Mucosa of descending colon (tissue), 3 donors: Measurements from ENCODE around the gene CMTM4. TPM values are rescaled to one million over a fixed set of nuclear protein-coding genes. Genes with fewer than 3 reads are reported as not detected.

Experiments
- ATAC-seq: fragments of 200-7000 bp; cut with Tn5 transposase; one replicate; pipeline ENCODE4 v1.9.1; 2020; ENCODE audit warnings: mild to moderate bottlenecking, moderate library complexity
- DNase-seq, 3 donors: peaks; one replicate each; pipeline ENCODE4 v3.0.0-alpha.2; 2020
- H3K36me3 ChIP-seq: fragments of 200-600 bp; one replicate; pipeline ENCODE4 v1.8.0; 2021; ENCODE audit warnings: low read depth, mild to moderate bottlenecking
- H3K4me1 ChIP-seq: fragments of 200-600 bp; one replicate; pipeline ENCODE4 v1.8.0; 2021; ENCODE audit warnings: low read depth, mild to moderate bottlenecking
- H3K4me3 ChIP-seq: fragments of 200-600 bp; one replicate; pipeline ENCODE4 v1.8.0; 2021; ENCODE audit warnings: mild to moderate bottlenecking
- H3K9me3 ChIP-seq: fragments of 200-600 bp; one replicate; pipeline ENCODE4 v1.8.0; 2021; ENCODE audit warnings: mild to moderate bottlenecking
- intact Hi-C, 2 donors: fragments of 100-400 bp; cut with DNase I in 1 of 2; cut with micrococcal nuclease in 1 of 2; formaldehyde crosslinking; loops; one replicate each; pipeline versions ENCODE4 v1.11.0 to v1.11.1; 2022; cut with DNase I, micrococcal nuclease
- total RNA-seq, 3 donors: library from RNA; stranded (reverse); fragmentation: NEBNext Ultra II Directional in 2 of 3; extraction: Animal tissue kit (Norgen Biotek cat#: 25700) in 2 of 3; gene quantifications; one replicate each; pipeline versions ENCODE4 v1.2.1 to v1.2.4, GENCODE V29; 2021 to 2023
- TF ChIP-seq, protein P1 (sequence below): fragments of 200-600 bp; IDR thresholded peaks from one replicate; pipeline ENCODE4 v1.8.0; 2022; ENCODE audit warnings: antibody characterized with exemption, mild to moderate bottlenecking
- donor health status: DM: no; HTN: no; CAD: no; lungs with moderate emphysema.
- donor health status: DM: no; HTN: no; CAD: no.
- donor health status: DM: no; HTN: yes; CAD: no.

CMTM4 gene
- total RNA-seq, 3 donors from 2014 or later = 91.6 to 208 (median 155) TPM

DNA sequence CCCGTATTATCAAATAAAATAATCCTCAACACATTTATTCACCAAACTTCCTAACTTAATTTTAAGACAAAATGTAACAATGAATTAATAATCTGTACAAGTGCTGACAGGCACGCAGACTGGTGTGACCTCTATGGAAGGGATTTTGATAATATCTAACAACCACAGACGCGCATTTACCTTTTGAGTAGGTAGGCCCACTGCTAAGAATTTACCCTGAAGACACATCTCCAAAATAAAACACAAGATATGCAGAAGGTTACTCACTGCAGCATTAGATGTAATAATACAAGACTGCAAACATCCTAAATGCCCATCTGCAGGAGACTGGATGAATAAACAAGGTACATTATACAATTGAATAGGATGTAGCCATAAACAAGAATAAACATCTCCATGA, 22.7 kb upstream of the CMTM4 start:
- intact Hi-C loops = no loop called here
- Histone ChIP-seq H3K4me3 (no peak overlapping the region), H3K4me1 (peaks cover 8% of the 10 kb centered on the region), H3K9me3 (no peaks in the 10 kb centered on the region), H3K36me3 (no peaks in the 10 kb centered on the region)
- ATAC-seq (no peak), DNase-seq (no peak)
- TF ChIP-seq, protein P1, sequence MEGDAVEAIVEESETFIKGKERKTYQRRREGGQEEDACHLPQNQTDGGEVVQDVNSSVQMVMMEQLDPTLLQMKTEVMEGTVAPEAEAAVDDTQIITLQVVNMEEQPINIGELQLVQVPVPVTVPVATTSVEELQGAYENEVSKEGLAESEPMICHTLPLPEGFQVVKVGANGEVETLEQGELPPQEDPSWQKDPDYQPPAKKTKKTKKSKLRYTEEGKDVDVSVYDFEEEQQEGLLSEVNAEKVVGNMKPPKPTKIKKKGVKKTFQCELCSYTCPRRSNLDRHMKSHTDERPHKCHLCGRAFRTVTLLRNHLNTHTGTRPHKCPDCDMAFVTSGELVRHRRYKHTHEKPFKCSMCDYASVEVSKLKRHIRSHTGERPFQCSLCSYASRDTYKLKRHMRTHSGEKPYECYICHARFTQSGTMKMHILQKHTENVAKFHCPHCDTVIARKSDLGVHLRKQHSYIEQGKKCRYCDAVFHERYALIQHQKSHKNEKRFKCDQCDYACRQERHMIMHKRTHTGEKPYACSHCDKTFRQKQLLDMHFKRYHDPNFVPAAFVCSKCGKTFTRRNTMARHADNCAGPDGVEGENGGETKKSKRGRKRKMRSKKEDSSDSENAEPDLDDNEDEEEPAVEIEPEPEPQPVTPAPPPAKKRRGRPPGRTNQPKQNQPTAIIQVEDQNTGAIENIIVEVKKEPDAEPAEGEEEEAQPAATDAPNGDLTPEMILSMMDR = no peak

DNA sequence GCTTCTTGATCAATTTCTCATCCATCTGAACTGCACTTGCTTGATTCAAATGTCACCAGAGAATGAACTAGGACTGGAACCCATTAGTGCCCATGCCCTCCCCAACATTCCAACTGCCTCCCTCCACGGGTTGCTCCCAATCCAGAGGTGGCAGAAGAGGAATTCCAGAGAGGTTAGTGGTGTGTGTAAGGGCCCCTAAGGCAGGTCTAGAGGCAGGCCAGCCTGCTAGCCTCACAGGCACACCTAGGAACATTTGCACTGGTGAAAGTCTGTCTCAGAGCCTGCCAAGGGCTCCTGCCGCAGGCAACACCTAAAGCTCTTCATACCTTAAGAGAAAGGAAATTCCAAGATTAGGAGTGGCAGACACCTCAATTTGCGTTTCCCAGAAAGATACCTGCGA, 21.2 kb upstream of the CMTM4 start:
- DNase-seq (no peak), ATAC-seq (no peak)

DNA sequence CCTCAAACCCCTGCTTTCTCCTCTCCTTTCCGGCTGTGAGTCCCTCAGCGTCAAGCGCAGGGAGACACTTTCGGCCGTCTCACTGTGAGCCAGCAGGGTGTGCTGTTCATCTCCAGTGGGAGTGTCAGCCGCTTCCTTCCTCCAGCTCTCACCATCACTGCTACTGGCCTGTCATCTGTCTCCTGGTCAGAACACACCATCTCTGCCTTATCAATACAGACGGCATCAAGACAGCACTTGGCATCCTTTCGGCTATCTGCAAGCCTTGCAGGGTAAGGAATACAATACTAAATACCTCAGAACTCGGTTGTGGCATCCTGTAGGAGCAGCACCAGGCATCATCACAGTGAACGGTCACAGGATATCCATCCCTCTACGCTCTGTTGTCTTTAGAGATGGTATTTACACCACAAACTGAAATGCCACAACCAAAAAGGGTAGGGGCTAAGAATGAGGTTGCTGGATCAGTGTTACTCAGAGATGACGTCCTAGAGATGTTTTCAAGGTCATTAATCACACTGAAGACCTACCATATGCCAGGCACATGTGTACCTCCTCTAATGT, 20.7 kb upstream of the CMTM4 start:
- Histone ChIP-seq H3K36me3 (no peaks in the 10 kb centered on the region), H3K4me1 (peaks cover 14% of the 10 kb centered on the region), H3K4me3 (no peak overlapping the region), H3K9me3 (no peaks in the 10 kb centered on the region)
- intact Hi-C loops = no loop called here
- ATAC-seq (peak; percentile 82), DNase-seq (peak in 2 of 3 donors; percentile 67 to 71)
- TF ChIP-seq, protein P1 = no peak

More for the DNA sequence above, 21.2 kb upstream of the CMTM4 start:
- TF ChIP-seq, protein P1 = no peak
- peaks cover 14% of the 10 kb centered on the region for H3K4me1 ChIP-seq
- intact Hi-C loops = no loop called here
- no peaks in the 10 kb centered on the region for H3K9me3 ChIP-seq
- H3K4me3 ChIP-seq = no peak overlapping the region
- H3K36me3 ChIP-seq = no peaks in the 10 kb centered on the region

DNA sequence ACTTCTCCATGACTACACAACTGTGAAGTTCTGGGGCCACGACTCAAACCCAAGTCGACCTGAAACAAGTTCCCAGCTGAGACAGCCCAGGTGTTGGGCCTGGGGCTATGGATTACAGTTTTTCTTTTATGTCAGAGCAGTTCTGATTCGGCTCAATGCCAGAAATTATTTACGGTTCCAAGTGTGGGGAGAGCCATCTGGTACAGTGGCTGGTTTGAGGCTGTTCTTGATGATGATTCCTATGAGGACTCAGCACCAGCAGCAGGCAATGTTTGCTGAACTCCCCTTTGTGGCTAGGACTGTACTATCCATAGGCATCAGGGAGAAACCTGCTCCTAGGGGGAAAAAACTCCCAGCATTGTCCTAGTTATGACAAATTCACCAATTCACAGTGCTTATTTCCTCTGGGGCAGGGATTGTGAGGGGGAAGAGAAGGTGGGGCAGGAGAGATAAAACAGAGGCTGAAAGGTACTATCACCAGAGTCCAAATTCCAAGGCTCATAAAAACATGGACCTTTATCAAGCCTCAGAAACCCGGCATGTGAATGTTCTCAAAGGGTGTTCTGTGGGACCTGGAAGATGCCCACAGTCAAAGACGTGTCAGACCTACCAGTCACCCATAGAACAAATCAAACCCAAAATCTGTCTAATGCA, 18.2 kb upstream of the CMTM4 start:
- peak in 1 of 3 donors; percentile 59 for DNase-seq
- Histone ChIP-seq H3K9me3 (no peaks in the 10 kb centered on the region), H3K4me1 (peaks cover 14% of the 10 kb centered on the region), H3K4me3 (no peak overlapping the region), H3K36me3 (no peaks in the 10 kb centered on the region)
- TF ChIP-seq, protein P1 = no peak
- peak; percentile 89 for ATAC-seq
- intact Hi-C loops = no loop called here

DNA sequence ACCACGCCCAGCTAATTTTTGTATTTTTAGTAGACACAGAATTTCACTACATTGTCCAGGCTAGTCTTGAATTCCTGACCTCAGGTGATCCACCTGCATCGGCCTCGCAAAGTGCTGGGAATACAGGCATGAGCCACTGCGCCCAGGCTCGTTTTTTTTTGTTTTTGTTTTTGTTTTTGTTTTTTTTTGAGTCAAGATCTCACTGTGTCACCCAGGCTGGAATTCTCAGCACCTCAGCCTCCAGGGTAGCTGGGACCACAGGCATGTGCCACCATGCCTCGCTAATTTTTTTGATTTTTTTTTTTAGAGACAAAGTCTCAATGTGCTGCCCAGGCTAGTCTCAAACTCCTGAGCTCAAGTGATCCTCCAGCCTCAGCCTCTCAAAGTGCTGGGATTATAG, 17.5 kb upstream of the CMTM4 start:
- DNase-seq (no peak), ATAC-seq (no peak)
- intact Hi-C loops = no loop called here
- no peak overlapping the region for H3K4me3 ChIP-seq
- no peaks in the 10 kb centered on the region for H3K9me3 ChIP-seq
- H3K36me3 ChIP-seq = no peaks in the 10 kb centered on the region
- H3K4me1 ChIP-seq = peaks cover 14% of the 10 kb centered on the region
- TF ChIP-seq, protein P1 = no peak
